ENCODE measurements around the gene MOB3C. TPM values are rescaled to one million over a fixed set of nuclear protein-coding genes. Genes with fewer than 3 reads are reported as not detected.

Gene MOB3C
- total and polyA plus RNA-seq, 8 donors: 11.2 to 21.3 (median 14.8) TPM

- ATAC-seq: no peak
- H3K4me1 ChIP-seq: peaks cover 0 to 17% (median 8%) of the 10 kb centered on the region in 3 donors
- H3K27ac ChIP-seq: no peak overlapping the region
- peaks cover 0 to 14% (median 0%) of the 10 kb centered on the region in 3 donors for H3K36me3 ChIP-seq
- 96 to 97% methylated on average over 3 of the region's 3 CpGs for WGBS, 2 donors
- DNase-seq: no peak
- intact Hi-C loops (cut with DNase I): no loop called here
- TF ChIP-seq CTCF (IDR thresholded peaks at IDR 0.05): no peak
- H3K4me3 ChIP-seq: no peak overlapping the region
- no peak for FAIRE-seq
- no peaks in the 10 kb centered on the region for H3K9me3 ChIP-seq
- no peaks in the 10 kb centered on the region for H3K27me3 ChIP-seq
These were observed 31.0 kb upstream of the MOB3C start for GRCh38 chr1:46647611-46648010.

GRCh38 chr1:46646844-46647243 lies 30.2 kb upstream of the MOB3C start:
- 94 to 96% methylated on average over 2 of the region's 2 CpGs for WGBS, 2 donors
- Histone ChIP-seq H3K4me1 (peaks cover 0 to 17% (median 8%) of the 10 kb centered on the region in 3 donors), H3K27ac (no peak overlapping the region), H3K27me3 (no peaks in the 10 kb centered on the region), H3K4me3 (no peak overlapping the region), H3K9me3 (no peaks in the 10 kb centered on the region), H3K36me3 (peaks cover 0 to 10% (median 0%) of the 10 kb centered on the region in 3 donors)
- intact Hi-C loops (cut with DNase I): no loop called here
- no peak for TF ChIP-seq CTCF (IDR thresholded peaks at IDR 0.05)
- ATAC-seq: no peak
- no peak for FAIRE-seq
- DNase-seq: no peak

GRCh38 chr1:46646331-46646730 lies 29.7 kb upstream of the MOB3C start:
- DNase-seq (no peak), FAIRE-seq (no peak), ATAC-seq (no peak)
- Histone ChIP-seq H3K27me3 (no peaks in the 10 kb centered on the region), H3K36me3 (peaks cover 0 to 10% (median 0%) of the 10 kb centered on the region in 3 donors), H3K4me3 (no peak overlapping the region), H3K27ac (no peak overlapping the region), H3K4me1 (peaks cover 0 to 17% (median 8%) of the 10 kb centered on the region in 3 donors), H3K9me3 (no peaks in the 10 kb centered on the region)
- no peak for TF ChIP-seq CTCF (IDR thresholded peaks at IDR 0.05)
- intact Hi-C loops (cut with DNase I): no loop called here
- 77 to 89% methylated on average over 1 of the region's 1 CpG for WGBS, 2 donors

- Histone ChIP-seq H3K4me3 (no peak overlapping the region), H3K27me3 (no peaks in the 10 kb centered on the region), H3K4me1 (peaks cover 0 to 17% (median 8%) of the 10 kb centered on the region in 3 donors), H3K36me3 (peaks cover 0 to 10% (median 0%) of the 10 kb centered on the region in 3 donors), H3K9me3 (no peaks in the 10 kb centered on the region), H3K27ac (no peak overlapping the region)
- no peak for TF ChIP-seq CTCF (IDR thresholded peaks at IDR 0.05)
- FAIRE-seq (no peak), DNase-seq (no peak), ATAC-seq (no peak)
- 95 to 96% methylated on average over 4 of the region's 4 CpGs for WGBS, 2 donors
- intact Hi-C loops (cut with DNase I): no loop called here
These were observed 29.2 kb upstream of the MOB3C start for GRCh38 chr1:46645815-46646214.

GRCh38 chr1:46643368-46643775 lies 26.8 kb upstream of the MOB3C start:
- Histone ChIP-seq H3K36me3 (no peaks in the 10 kb centered on the region), H3K4me3 (no peak overlapping the region), H3K9me3 (no peaks in the 10 kb centered on the region), H3K4me1 (peaks cover 0 to 23% (median 17%) of the 10 kb centered on the region in 3 donors), H3K27ac (peak overlapping the region in 1 of 4 donors; percentile 17), H3K27me3 (no peaks in the 10 kb centered on the region)
- intact Hi-C loops (cut with DNase I): no loop called here
- TF ChIP-seq CTCF (IDR thresholded peaks at IDR 0.05): no peak
- peak; percentile 45 for FAIRE-seq
- DNase-seq: no peak
- peak in 3 of 4 donors; percentile 75 to 81 (median 81) for ATAC-seq
